ENCODE measurements around the gene MBNL3. TPM values are rescaled to one million over a fixed set of nuclear protein-coding genes. Genes with fewer than 3 reads are reported as not detected.
A peak's percentile ranks its signal among the peaks of the same experiment; 100 is the strongest.

The MBNL3 gene
- total RNA-seq, 2 donors from 2014 or later = 6.3 to 14.8 TPM

DNA sequence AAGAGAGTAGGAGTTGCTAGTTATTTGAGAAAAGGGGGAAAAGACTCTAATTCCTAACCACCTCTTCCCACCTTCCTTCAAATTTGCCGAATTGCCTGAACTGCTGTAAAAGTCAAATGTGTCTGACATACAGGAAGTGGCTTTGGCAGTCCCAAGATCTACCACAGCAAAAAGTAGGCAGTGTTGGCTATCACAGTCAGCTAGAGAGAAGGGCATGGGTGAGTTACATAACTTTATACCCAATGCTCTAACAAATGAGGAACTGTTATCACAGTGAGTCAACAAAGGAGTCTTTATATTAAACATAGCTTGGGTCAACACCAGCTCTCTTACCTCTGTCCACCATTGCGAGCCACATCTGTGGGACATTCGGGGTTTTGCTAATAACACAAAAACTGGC is 2.4 kb upstream of the MBNL3 start:
- peak overlapping the region; percentile 40 to 95 (median 90) for H3K27ac ChIP-seq
- no peaks in the 10 kb centered on the region for H3K9me3 ChIP-seq
- peak in 1 of 3 donors; percentile 36 for TF ChIP-seq POLR2A (IDR thresholded peaks at IDR 0.05)
- TF ChIP-seq CTCF (IDR thresholded peaks at IDR 0.05) = peak; percentile 7 to 61 (median 51)
- WGBS, 2 donors = 2 to 15% methylated on average over 3 of the region's 3 CpGs
- H3K4me3 ChIP-seq = no peak overlapping the region
- no peaks in the 10 kb centered on the region for H3K36me3 ChIP-seq (replicated peaks in 1 of 2; ENCODE audit: insufficient read depth in 1 of 2, low read depth in 2 of 2)
- peak; percentile 25 to 61 (median 42) for DNase-seq
- H3K27me3 ChIP-seq = no peaks in the 10 kb centered on the region
- H3K4me1 ChIP-seq = peaks cover 17% of the 10 kb centered on the region
- intact Hi-C loops (cut with DNase I) = no loop called here
- ATAC-seq = peak; percentile 61

DNA sequence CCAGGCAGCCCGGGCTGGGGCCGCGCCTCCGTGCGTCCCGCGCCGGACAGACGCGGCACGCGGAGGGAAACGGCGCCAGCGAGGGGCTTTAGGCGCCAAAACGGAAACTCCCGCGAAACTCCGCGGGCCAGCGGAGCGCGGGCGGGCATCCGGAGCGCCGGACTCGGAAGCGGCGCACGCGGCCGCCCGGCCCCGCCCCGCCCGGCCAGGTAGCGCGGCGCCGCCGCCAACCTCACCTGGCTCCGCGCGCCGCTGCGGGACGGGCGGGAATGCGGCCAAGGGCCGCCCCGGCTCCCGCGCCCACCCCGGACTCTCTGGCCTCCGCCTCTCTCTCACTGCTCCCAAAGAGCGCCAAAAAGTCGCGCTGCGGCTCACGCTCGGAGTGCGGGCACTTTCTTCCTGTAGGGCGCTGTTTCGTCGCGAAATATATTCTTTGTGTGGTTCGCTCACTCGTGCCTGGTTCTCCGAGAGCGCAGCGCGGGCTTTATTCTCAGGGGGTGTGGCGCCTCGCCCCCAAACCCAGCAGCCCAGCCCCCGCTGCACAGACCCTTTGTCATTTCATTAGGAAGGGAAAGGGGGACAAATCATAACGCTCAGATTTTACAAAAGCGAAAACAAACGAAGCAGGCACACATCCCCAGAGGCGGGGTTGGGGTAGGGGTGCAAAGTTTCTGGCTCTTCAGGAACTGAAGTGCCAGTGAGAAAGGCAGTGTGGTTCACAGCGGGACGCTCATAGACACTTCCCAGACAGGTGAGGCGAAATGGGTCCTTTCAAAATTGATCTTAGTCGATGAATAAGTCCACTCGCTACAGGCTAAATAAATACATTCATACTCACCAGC is 961 bp upstream of the MBNL3 start:
- intact Hi-C loops (cut with DNase I) = no loop called here
- H3K36me3 ChIP-seq (replicated peaks in 1 of 2; ENCODE audit: insufficient read depth in 1 of 2, low read depth in 2 of 2) = no peaks in the 10 kb centered on the region
- WGBS, 2 donors = 0% methylated on average over 7 to 63 of the region's 86 CpGs
- no peaks in the 10 kb centered on the region for H3K9me3 ChIP-seq
- H3K27me3 ChIP-seq = no peaks in the 10 kb centered on the region
- H3K4me3 ChIP-seq = peak overlapping the region; percentile 17 to 39
- peaks cover 23% of the 10 kb centered on the region for H3K4me1 ChIP-seq
- ATAC-seq (peak; percentile 70), DNase-seq (peak; percentile 44 to 68 (median 55))
- peak overlapping the region; percentile 65 to 95 (median 90) for H3K27ac ChIP-seq
- TF ChIP-seq CTCF (IDR thresholded peaks at IDR 0.05) = peak in 4 of 7 experiments; percentile 9 to 19 (median 13)
- TF ChIP-seq POLR2A (IDR thresholded peaks at IDR 0.05) = peak in 2 of 3 donors; percentile 54 to 59

DNA sequence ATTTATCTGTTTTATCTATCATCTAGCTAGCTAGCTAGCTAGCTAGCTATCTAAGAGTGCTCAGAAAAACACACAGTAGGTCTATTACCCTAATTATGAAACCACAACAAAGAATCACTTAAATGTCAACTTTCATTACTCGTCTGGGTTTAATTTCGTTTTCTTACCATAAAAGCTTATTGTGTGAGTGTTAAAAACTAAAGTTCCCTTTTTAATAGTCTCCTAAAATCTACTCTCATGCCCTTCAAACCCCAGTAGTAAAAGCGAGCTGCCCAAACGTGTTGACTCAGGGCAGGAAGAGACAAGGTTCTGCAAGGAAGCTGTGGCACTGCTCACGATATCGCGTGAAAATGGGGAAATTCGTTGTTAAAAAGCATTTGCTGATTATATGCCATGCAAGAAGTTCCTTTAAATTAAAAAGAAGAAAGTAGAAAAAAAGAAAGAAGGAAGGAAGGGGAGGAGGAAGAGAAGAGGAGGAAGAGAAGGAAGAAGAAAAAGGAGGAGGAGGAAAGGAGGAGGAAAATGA is 595 bp downstream of the MBNL3 start:
- no peak for TF ChIP-seq CTCF (IDR thresholded peaks at IDR 0.05)
- TF ChIP-seq POLR2A (IDR thresholded peaks at IDR 0.05) = no peak
- H3K4me1 ChIP-seq = peaks cover 39% of the 10 kb centered on the region
- H3K27me3 ChIP-seq = no peaks in the 10 kb centered on the region
- WGBS, 2 donors = 0 to 4% methylated on average over 8 of the region's 8 CpGs
- H3K27ac ChIP-seq = peak overlapping the region; percentile 65 to 95 (median 90)
- peak overlapping the region; percentile 17 to 29 for H3K4me3 ChIP-seq
- no peaks in the 10 kb centered on the region for H3K9me3 ChIP-seq
- DNase-seq (peak in 3 of 4 donors; percentile 14 to 38 (median 18)), ATAC-seq (no peak)
- no peaks in the 10 kb centered on the region for H3K36me3 ChIP-seq (replicated peaks in 1 of 2; ENCODE audit: insufficient read depth in 1 of 2, low read depth in 2 of 2)
- intact Hi-C loops (cut with DNase I) = no loop called here

GRCh38 chrX:132486599-132487178 is 2.1 kb downstream of the MBNL3 start:
- Histone ChIP-seq H3K4me1 (peaks cover 51% of the 10 kb centered on the region), H3K27ac (peak overlapping the region in 1 of 4 donors; percentile 21), H3K4me3 (no peak overlapping the region), H3K36me3 (replicated peaks in 1 of 2; ENCODE audit: insufficient read depth in 1 of 2, low read depth in 2 of 2) (no peaks in the 10 kb centered on the region), H3K9me3 (no peaks in the 10 kb centered on the region), H3K27me3 (no peaks in the 10 kb centered on the region)
- intact Hi-C loops (cut with DNase I) = no loop called here
- DNase-seq = no peak
- 37 to 50% methylated on average over 2 of the region's 2 CpGs for WGBS, 2 donors
- ATAC-seq = no peak
- TF ChIP-seq CTCF (IDR thresholded peaks at IDR 0.05) (no peak), POLR2A (IDR thresholded peaks at IDR 0.05) (no peak)

Data from body of pancreas (tissue), 4 donors.